MG63 (cell line): ENCODE measurements around the gene SV2C. TPM values are rescaled to one million over a fixed set of nuclear protein-coding genes. Genes with fewer than 3 reads are reported as not detected.
"Not testable (repeated sequence)": the region's sequence is repeated elsewhere in the genome, so short reads cannot be mapped to it uniquely, and the experiment has no call there.

Experiments used
- DNase-seq: peaks from one replicate; pipeline ENCODE4 v3.0.0-alpha.2; 2020
- H3K27me3 ChIP-seq: fragments of 250-450 bp; sonication (Bioruptor Pico); 2 replicates; pipeline ENCODE4 v1.5.1; 2020; ENCODE audit warnings: mild to moderate bottlenecking, moderate library complexity
- H3K36me3 ChIP-seq: fragments of 250-450 bp; sonication (Bioruptor Pico); 2 replicates; pipeline ENCODE4 v1.5.1; 2020; ENCODE audit warnings: mild to moderate bottlenecking, moderate library complexity
- H3K4me3 ChIP-seq: fragments of 250-450 bp; sonication (Bioruptor Pico); 2 replicates; pipeline ENCODE4 v1.5.1; 2020; ENCODE audit warnings: mild to moderate bottlenecking, moderate library complexity
- H3K9me3 ChIP-seq: fragments of 250-450 bp; sonication (Bioruptor Pico); 2 replicates; pipeline ENCODE4 v1.5.1; 2020; ENCODE audit warnings: mild to moderate bottlenecking, moderate library complexity
- total RNA-seq: library from RNA; depleted of rRNA; stranded (reverse); fragments of >200 nt; shearing (Covaris generic); gene quantifications from 2 replicates; pipeline ENCODE4 v1.2.3, GENCODE V29; 2014; ENCODE audit warnings: low replicate concordance

SV2C gene
- total RNA-seq, 1 experiment from 2014 or later: not detected

- Histone ChIP-seq H3K27me3 (peaks cover 61% of the 10 kb centered on the region), H3K4me3 (no peak overlapping the region), H3K36me3 (no peaks in the 10 kb centered on the region), H3K9me3 (no peaks in the 10 kb centered on the region)
- no peak for DNase-seq
These were observed 1.5 kb downstream of the SV2C start for GRCh38 chr5:76084496-76085242.

GRCh38 chr5:76085243-76085579 lies 2.0 kb downstream of the SV2C start:
- Histone ChIP-seq H3K27me3 (peaks cover 61% of the 10 kb centered on the region), H3K4me3 (no peak overlapping the region), H3K9me3 (no peaks in the 10 kb centered on the region), H3K36me3 (no peaks in the 10 kb centered on the region)
- DNase-seq: no peak

GRCh38 chr5:76086095-76086494 lies 2.9 kb downstream of the SV2C start:
- H3K4me3 ChIP-seq: no peak overlapping the region
- peaks cover 55% of the 10 kb centered on the region for H3K27me3 ChIP-seq
- no peaks in the 10 kb centered on the region for H3K36me3 ChIP-seq
- DNase-seq: no peak
- H3K9me3 ChIP-seq: no peaks in the 10 kb centered on the region

- H3K27me3 ChIP-seq: peaks cover 26% of the 10 kb centered on the region
- not testable (repeated sequence) for H3K4me3 ChIP-seq, DNase-seq, H3K36me3 ChIP-seq, H3K9me3 ChIP-seq
These were observed 6.0 kb downstream of the SV2C start for GRCh38 chr5:76089156-76089555.

GRCh38 chr5:76091351-76091750 lies 8.2 kb downstream of the SV2C start:
- Histone ChIP-seq H3K9me3 (no peaks in the 10 kb centered on the region), H3K4me3 (no peak overlapping the region), H3K27me3 (peaks cover 9% of the 10 kb centered on the region), H3K36me3 (no peaks in the 10 kb centered on the region)
- DNase-seq: no peak

GRCh38 chr5:76099286-76099702 lies 16.1 kb downstream of the SV2C start:
- Histone ChIP-seq H3K9me3 (no peaks in the 10 kb centered on the region), H3K4me3 (no peak overlapping the region), H3K27me3 (no peaks in the 10 kb centered on the region), H3K36me3 (no peaks in the 10 kb centered on the region)
- DNase-seq: no peak

GRCh38 chr5:76099756-76100155 lies 16.6 kb downstream of the SV2C start:
- no peaks in the 10 kb centered on the region for H3K9me3 ChIP-seq
- H3K27me3 ChIP-seq: no peaks in the 10 kb centered on the region
- DNase-seq: no peak
- H3K4me3 ChIP-seq: no peak overlapping the region
- H3K36me3 ChIP-seq: no peaks in the 10 kb centered on the region

- H3K27me3 ChIP-seq: no peaks in the 10 kb centered on the region
- no peaks in the 10 kb centered on the region for H3K9me3 ChIP-seq
- H3K36me3 ChIP-seq: no peaks in the 10 kb centered on the region
- no peak for DNase-seq
- no peak overlapping the region for H3K4me3 ChIP-seq
These were observed 20.8 kb downstream of the SV2C start for GRCh38 chr5:76104027-76104426.

- Histone ChIP-seq H3K27me3 (no peaks in the 10 kb centered on the region), H3K4me3 (no peak overlapping the region), H3K36me3 (no peaks in the 10 kb centered on the region), H3K9me3 (no peaks in the 10 kb centered on the region)
- no peak for DNase-seq
These were observed 23.0 kb downstream of the SV2C start for GRCh38 chr5:76106149-76106548.

- H3K27me3 ChIP-seq: no peaks in the 10 kb centered on the region; the same call in 1 of the 2 replicates
- H3K4me3 ChIP-seq: no peak overlapping the region
- H3K36me3 ChIP-seq: no peaks in the 10 kb centered on the region
- no peak for DNase-seq
- H3K9me3 ChIP-seq: no peaks in the 10 kb centered on the region
These were observed 28.4 kb downstream of the SV2C start for GRCh38 chr5:76111477-76112174.

- no peaks in the 10 kb centered on the region; the same call in 1 of the 2 replicates for H3K27me3 ChIP-seq
- DNase-seq: no peak
- H3K36me3 ChIP-seq: no peaks in the 10 kb centered on the region
- no peak overlapping the region for H3K4me3 ChIP-seq
- no peaks in the 10 kb centered on the region for H3K9me3 ChIP-seq
These were observed 29.9 kb downstream of the SV2C start for GRCh38 chr5:76113103-76113502.

GRCh38 chr5:76114179-76114851 lies 31.1 kb downstream of the SV2C start:
- no peak overlapping the region for H3K4me3 ChIP-seq
- H3K27me3 ChIP-seq: no peaks in the 10 kb centered on the region; the same call in 1 of the 2 replicates
- no peaks in the 10 kb centered on the region for H3K9me3 ChIP-seq
- no peak for DNase-seq
- H3K36me3 ChIP-seq: no peaks in the 10 kb centered on the region

- H3K9me3 ChIP-seq: no peaks in the 10 kb centered on the region
- no peak overlapping the region for H3K4me3 ChIP-seq
- H3K36me3 ChIP-seq: no peaks in the 10 kb centered on the region
- peaks cover 5% of the 10 kb centered on the region for H3K27me3 ChIP-seq
- DNase-seq: no peak
These were observed 42.2 kb downstream of the SV2C start for GRCh38 chr5:76125346-76125745.

- no peak overlapping the region for H3K4me3 ChIP-seq
These were observed 42.7 kb downstream of the SV2C start for GRCh38 chr5:76125888-76126287.

GRCh38 chr5:76134003-76134402 lies 50.8 kb downstream of the SV2C start:
- no peak overlapping the region for H3K4me3 ChIP-seq
- H3K36me3 ChIP-seq: no peaks in the 10 kb centered on the region
- H3K27me3 ChIP-seq: peaks cover 10% of the 10 kb centered on the region
- DNase-seq: no peak
- H3K9me3 ChIP-seq: no peaks in the 10 kb centered on the region

More at GRCh38 chr5:76125888-76126287, 42.7 kb downstream of the SV2C start:
- H3K9me3 ChIP-seq: no peaks in the 10 kb centered on the region
- DNase-seq: no peak
- no peaks in the 10 kb centered on the region for H3K36me3 ChIP-seq
- peaks cover 5% of the 10 kb centered on the region for H3K27me3 ChIP-seq

GRCh38 chr5:76134646-76135045 lies 51.5 kb downstream of the SV2C start:
- Histone ChIP-seq H3K36me3 (no peaks in the 10 kb centered on the region), H3K4me3 (no peak overlapping the region), H3K9me3 (no peaks in the 10 kb centered on the region), H3K27me3 (peaks cover 5% of the 10 kb centered on the region; the same call in 1 of the 2 replicates)
- no peak for DNase-seq

GRCh38 chr5:76137887-76138542 lies 54.8 kb downstream of the SV2C start:
- H3K36me3 ChIP-seq: no peaks in the 10 kb centered on the region
- no peak for DNase-seq

More at GRCh38 chr5:76137887-76138542, 54.8 kb downstream of the SV2C start:
- Histone ChIP-seq H3K4me3 (no peak overlapping the region), H3K27me3 (peaks cover 5% of the 10 kb centered on the region; the same call in 1 of the 2 replicates), H3K9me3 (no peaks in the 10 kb centered on the region)
